ENCODE data around the gene SMIM15.

- TF ChIP-seq ZNF720 (CRISPR knock-in tag; IDR thresholded peaks at IDR 0.05): no peak
- no peak for TF ChIP-seq ZNF703 (CRISPR knock-in tag; IDR thresholded peaks at IDR 0.05; ENCODE audit: borderline replicate concordance)
- TF ChIP-seq, protein P1, sequence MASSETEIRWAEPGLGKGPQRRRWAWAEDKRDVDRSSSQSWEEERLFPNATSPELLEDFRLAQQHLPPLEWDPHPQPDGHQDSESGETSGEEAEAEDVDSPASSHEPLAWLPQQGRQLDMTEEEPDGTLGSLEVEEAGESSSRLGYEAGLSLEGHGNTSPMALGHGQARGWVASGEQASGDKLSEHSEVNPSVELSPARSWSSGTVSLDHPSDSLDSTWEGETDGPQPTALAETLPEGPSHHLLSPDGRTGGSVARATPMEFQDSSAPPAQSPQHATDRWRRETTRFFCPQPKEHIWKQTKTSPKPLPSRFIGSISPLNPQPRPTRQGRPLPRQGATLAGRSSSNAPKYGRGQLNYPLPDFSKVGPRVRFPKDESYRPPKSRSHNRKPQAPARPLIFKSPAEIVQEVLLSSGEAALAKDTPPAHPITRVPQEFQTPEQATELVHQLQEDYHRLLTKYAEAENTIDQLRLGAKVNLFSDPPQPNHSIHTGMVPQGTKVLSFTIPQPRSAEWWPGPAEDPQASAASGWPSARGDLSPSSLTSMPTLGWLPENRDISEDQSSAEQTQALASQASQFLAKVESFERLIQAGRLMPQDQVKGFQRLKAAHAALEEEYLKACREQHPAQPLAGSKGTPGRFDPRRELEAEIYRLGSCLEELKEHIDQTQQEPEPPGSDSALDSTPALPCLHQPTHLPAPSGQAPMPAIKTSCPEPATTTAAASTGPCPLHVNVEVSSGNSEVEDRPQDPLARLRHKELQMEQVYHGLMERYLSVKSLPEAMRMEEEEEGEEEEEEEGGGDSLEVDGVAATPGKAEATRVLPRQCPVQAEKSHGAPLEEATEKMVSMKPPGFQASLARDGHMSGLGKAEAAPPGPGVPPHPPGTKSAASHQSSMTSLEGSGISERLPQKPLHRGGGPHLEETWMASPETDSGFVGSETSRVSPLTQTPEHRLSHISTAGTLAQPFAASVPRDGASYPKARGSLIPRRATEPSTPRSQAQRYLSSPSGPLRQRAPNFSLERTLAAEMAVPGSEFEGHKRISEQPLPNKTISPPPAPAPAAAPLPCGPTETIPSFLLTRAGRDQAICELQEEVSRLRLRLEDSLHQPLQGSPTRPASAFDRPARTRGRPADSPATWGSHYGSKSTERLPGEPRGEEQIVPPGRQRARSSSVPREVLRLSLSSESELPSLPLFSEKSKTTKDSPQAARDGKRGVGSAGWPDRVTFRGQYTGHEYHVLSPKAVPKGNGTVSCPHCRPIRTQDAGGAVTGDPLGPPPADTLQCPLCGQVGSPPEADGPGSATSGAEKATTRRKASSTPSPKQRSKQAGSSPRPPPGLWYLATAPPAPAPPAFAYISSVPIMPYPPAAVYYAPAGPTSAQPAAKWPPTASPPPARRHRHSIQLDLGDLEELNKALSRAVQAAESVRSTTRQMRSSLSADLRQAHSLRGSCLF (CRISPR knock-in tag; IDR thresholded peaks at IDR 0.05; ENCODE audit: borderline replicate concordance): no peak
- no peak for TF ChIP-seq TMF1 (CRISPR knock-in tag; IDR thresholded peaks at IDR 0.05; ENCODE audit: low read depth)
- no peak for TF ChIP-seq EZH2 (conservative IDR thresholded peaks at IDR 0.05; ENCODE audit: low read depth, low read length)
- TF ChIP-seq SMAD9 (CRISPR knock-in tag; IDR thresholded peaks at IDR 0.05): no peak
- no peak for TF ChIP-seq NFIC (IDR thresholded peaks at IDR 0.05; ENCODE audit: low read length)
- TF ChIP-seq YY1 (IDR thresholded peaks at IDR 0.05; ENCODE audit: insufficient read depth, insufficient replicate concordance, low read depth, low read length): no peak
- TF ChIP-seq, protein P2, sequence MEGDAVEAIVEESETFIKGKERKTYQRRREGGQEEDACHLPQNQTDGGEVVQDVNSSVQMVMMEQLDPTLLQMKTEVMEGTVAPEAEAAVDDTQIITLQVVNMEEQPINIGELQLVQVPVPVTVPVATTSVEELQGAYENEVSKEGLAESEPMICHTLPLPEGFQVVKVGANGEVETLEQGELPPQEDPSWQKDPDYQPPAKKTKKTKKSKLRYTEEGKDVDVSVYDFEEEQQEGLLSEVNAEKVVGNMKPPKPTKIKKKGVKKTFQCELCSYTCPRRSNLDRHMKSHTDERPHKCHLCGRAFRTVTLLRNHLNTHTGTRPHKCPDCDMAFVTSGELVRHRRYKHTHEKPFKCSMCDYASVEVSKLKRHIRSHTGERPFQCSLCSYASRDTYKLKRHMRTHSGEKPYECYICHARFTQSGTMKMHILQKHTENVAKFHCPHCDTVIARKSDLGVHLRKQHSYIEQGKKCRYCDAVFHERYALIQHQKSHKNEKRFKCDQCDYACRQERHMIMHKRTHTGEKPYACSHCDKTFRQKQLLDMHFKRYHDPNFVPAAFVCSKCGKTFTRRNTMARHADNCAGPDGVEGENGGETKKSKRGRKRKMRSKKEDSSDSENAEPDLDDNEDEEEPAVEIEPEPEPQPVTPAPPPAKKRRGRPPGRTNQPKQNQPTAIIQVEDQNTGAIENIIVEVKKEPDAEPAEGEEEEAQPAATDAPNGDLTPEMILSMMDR (CRISPR knock-in tag; IDR thresholded peaks at IDR 0.05): no peak
- no peak for TF ChIP-seq GLI4 (CRISPR knock-in tag; IDR thresholded peaks at IDR 0.05; ENCODE audit: borderline replicate concordance)
- TF ChIP-seq RFX5 (IDR thresholded peaks at IDR 0.05; ENCODE audit: low read depth, low read length): no peak
- TF ChIP-seq GABPA (IDR thresholded peaks at IDR 0.05; ENCODE audit: low read depth, low read length): no peak
- TF ChIP-seq GABPA (CRISPR knock-in tag; IDR thresholded peaks at IDR 0.05; ENCODE audit: low read depth): no peak
- no peak for TF ChIP-seq ZNF280D (CRISPR knock-in tag; IDR thresholded peaks at IDR 0.05)
These were observed 46.3 kb downstream of the SMIM15 start for GRCh38 chr5:61115968-61116367.
